WTC11 (cell line): ENCODE results near the gene FH. TPM values are rescaled to one million over a fixed set of nuclear protein-coding genes. Genes with fewer than 3 reads are reported as not detected.
A peak's percentile ranks its signal among the peaks of the same experiment; 100 is the strongest.

ENCODE experiments used
- ATAC-seq: fragments of 200-7000 bp; cut with Tn5 transposase; 2 replicates; pipeline ENCODE4 v1.10.0; 2021; ENCODE audit warnings: mild to moderate bottlenecking, moderate library complexity
- CTCF ChIA-PET: fragments of 300-600 bp; sonication (Branson Sonifier 250); formaldehyde crosslinking; loops from one replicate; lab custom pipeline; 2021; ENCODE audit warnings: antibody characterized with exemption; lab: Charles Lee
- POLR2A ChIA-PET: fragments of 350-600 bp; sonication (Branson Sonifier 250); formaldehyde crosslinking; loops from one replicate; lab custom pipeline; 2021; ENCODE audit warnings: antibody characterized with exemption; lab: Charles Lee
- DNase-seq: peaks from one replicate; pipeline ENCODE4 v3.0.0; 2021; ENCODE audit warnings: low spot score
- H3K27ac Mint-ChIP-seq: 2 replicates; pipeline ENCODE4 v1.8.0; 2021; ENCODE audit warnings: mixed read lengths
- H3K27me3 Mint-ChIP-seq: 2 replicates; pipeline ENCODE4 v1.8.0; 2021; ENCODE audit warnings: low read depth, mild to moderate bottlenecking, moderate library complexity, mixed read lengths
- H3K36me3 Mint-ChIP-seq: 2 replicates; pipeline ENCODE4 v1.8.0; 2021; ENCODE audit warnings: mixed read lengths
- H3K4me1 Mint-ChIP-seq: 2 replicates; pipeline ENCODE4 v1.8.0; 2022; ENCODE audit warnings: mixed read lengths
- H3K4me3 Mint-ChIP-seq: 2 replicates; pipeline ENCODE4 v1.8.0; 2021; ENCODE audit warnings: mild to moderate bottlenecking, moderate library complexity, mixed read lengths
- H3K9me3 Mint-ChIP-seq: 2 replicates; pipeline ENCODE4 v1.8.0; 2021; ENCODE audit warnings: mixed read lengths
- CBFB ChIP-seq: sonication (generic); formaldehyde crosslinking; IDR thresholded peaks from 2 replicates; pipeline ENCODE4 v1.8.1; 2022; ENCODE audit warnings: mild to moderate bottlenecking, low read depth, missing genetic modification reagents
- FOXK1 ChIP-seq: sonication (generic); formaldehyde crosslinking; IDR thresholded peaks from 2 replicates; pipeline ENCODE4 v1.8.0; 2022; ENCODE audit warnings: mild to moderate bottlenecking, moderate library complexity, missing genetic modification reagents
- OVOL2 ChIP-seq: fragments of 250-450 bp; sonication (Bioruptor Pico); IDR thresholded peaks from 2 replicates; pipeline ENCODE4 v1.9.0; 2021; ENCODE audit warnings: mild to moderate bottlenecking, borderline replicate concordance
- TP53 ChIP-seq: sonication (generic); formaldehyde crosslinking; IDR thresholded peaks from 2 replicates; pipeline ENCODE4 v1.8.1; 2023; ENCODE audit warnings: mild to moderate bottlenecking, missing genetic modification reagents
- ZNF423 ChIP-seq: fragments of 250-450 bp; sonication (Bioruptor Pico); IDR thresholded peaks from 2 replicates; pipeline ENCODE4 v2.1.2; 2022; ENCODE audit warnings: mild to moderate bottlenecking, moderate library complexity
- total RNA-seq: library from RNA; stranded (reverse); gene quantifications from 3 replicates; pipeline ENCODE4 v1.2.3, GENCODE V29; 2021
- TF ChIP-seq, protein P1 (sequence below): fragments of 250-450 bp; sonication (Bioruptor Pico); conservative IDR thresholded peaks from 2 replicates; pipeline ENCODE4 v1.9.0; 2021; ENCODE audit warnings: mild to moderate bottlenecking
- TF ChIP-seq, protein P2 (sequence below): sonication (generic); formaldehyde crosslinking; IDR thresholded peaks from 2 replicates; pipeline ENCODE4 v1.8.0; 2022; ENCODE audit warnings: mild to moderate bottlenecking, missing genetic modification reagents
- TF ChIP-seq, protein P3 (sequence below): fragments of 200-600 bp; IDR thresholded peaks from 2 replicates; pipeline ENCODE4 v1.8.0; 2022; ENCODE audit warnings: antibody characterized with exemption
- TF ChIP-seq, protein P4 (sequence below): sonication (generic); formaldehyde crosslinking; IDR thresholded peaks from 2 replicates; pipeline ENCODE4 v1.8.0; 2022; ENCODE audit warnings: mild to moderate bottlenecking, missing genetic modification reagents
- TF ChIP-seq, protein P5 (sequence below): sonication (generic); formaldehyde crosslinking; IDR thresholded peaks from 2 replicates; pipeline ENCODE4 v1.8.1; 2023; ENCODE audit warnings: mild to moderate bottlenecking, missing genetic modification reagents, moderate library complexity
- TF ChIP-seq, protein P6 (sequence below): sonication (generic); formaldehyde crosslinking; IDR thresholded peaks from 2 replicates; pipeline ENCODE4 v1.8.1; 2023; ENCODE audit warnings: mild to moderate bottlenecking, missing genetic modification reagents
- TF ChIP-seq, protein P7 (sequence below): sonication (generic); formaldehyde crosslinking; IDR thresholded peaks from 2 replicates; pipeline ENCODE4 v1.8.0; 2022; ENCODE audit warnings: missing genetic modification reagents
- TF ChIP-seq, protein P8 (sequence below): fragments of 250-450 bp; sonication (Bioruptor Pico); IDR thresholded peaks from 2 replicates; pipeline ENCODE4 v1.9.0; 2021; ENCODE audit warnings: mild to moderate bottlenecking

FH gene
- total RNA-seq, 1 experiment from 2014 or later = 77.4 TPM

DNA sequence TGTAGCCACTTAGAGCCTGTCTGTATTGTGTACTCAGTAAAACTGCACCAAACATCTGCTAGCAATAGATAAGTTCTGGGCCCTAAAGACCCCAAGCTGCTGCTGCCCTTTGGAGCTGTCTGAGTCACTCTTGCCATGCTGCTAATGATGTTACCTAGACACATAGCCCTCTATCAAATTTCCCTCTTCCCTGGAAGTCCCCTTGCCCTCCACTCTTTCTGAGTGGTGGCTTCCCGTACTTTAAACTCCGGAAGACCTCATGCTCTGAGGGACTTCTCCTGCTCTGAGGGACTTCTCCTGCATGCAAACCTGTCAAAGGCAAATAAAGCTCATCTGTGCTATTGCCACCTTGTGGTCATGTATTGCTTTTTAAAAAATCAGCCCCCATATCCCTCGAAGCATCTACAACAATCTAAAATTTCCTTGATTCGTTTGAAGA, 34.0 kb downstream of the FH start:
- H3K36me3 Mint-ChIP-seq = no peaks in the 10 kb centered on the region
- H3K9me3 Mint-ChIP-seq = peaks cover 15% of the 10 kb centered on the region
- no peak overlapping the region for H3K27ac Mint-ChIP-seq
- ATAC-seq (peak; percentile 60), DNase-seq (no peak)
- POLR2A ChIA-PET = interaction anchor here (0.6 kb wide), 1 partner anchor 551 kb away, joined by 5 read pairs; no protein-coding TSS in a partner anchor
- H3K4me3 Mint-ChIP-seq = no peak overlapping the region
- H3K4me1 Mint-ChIP-seq = no peaks in the 10 kb centered on the region; the same call in 1 of the 2 replicates
- TF ChIP-seq ZNF423 (no peak), OVOL2 (CRISPR knock-in tag) (no peak)
- TF ChIP-seq, protein P1, sequence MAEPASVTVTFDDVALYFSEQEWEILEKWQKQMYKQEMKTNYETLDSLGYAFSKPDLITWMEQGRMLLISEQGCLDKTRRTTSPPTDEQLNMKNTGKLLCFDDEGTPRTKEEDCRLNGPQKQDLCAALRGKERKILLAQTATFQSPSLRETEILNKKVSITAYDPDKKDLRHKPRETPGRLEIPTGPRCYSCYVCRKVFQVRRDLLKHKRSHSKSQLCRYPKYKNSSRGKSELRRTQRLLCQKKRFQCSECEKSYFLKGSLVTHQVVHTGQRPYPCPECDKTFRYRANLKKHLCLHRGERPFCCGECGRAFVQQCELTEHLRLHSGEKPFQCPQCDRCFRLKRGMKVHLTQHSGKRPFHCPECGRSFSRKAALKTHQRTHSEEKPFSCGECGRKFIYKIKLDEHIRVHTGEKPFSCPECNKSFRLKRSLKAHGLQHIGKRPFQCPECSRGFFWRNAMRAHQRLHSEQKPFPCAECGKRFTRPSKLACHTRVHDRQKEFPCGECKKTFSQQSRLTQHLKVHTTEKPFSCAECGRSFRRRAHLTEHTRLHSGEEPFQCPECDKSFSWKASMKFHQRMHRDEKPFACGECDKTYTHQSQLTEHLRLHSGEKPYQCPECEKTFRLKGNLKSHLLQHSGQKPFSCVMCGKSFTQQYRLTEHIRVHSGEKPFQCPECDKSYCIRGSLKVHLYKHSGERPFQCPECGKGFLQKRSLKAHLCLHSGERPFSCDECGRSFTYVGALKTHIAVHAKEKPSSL = peak; percentile 87
- TF ChIP-seq, protein P2, sequence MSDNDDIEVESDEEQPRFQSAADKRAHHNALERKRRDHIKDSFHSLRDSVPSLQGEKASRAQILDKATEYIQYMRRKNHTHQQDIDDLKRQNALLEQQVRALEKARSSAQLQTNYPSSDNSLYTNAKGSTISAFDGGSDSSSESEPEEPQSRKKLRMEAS (CRISPR knock-in tag) = 0 out of 2 replicates have a peak, but pooled peaks have one; percentile 24
- TF ChIP-seq, protein P3, sequence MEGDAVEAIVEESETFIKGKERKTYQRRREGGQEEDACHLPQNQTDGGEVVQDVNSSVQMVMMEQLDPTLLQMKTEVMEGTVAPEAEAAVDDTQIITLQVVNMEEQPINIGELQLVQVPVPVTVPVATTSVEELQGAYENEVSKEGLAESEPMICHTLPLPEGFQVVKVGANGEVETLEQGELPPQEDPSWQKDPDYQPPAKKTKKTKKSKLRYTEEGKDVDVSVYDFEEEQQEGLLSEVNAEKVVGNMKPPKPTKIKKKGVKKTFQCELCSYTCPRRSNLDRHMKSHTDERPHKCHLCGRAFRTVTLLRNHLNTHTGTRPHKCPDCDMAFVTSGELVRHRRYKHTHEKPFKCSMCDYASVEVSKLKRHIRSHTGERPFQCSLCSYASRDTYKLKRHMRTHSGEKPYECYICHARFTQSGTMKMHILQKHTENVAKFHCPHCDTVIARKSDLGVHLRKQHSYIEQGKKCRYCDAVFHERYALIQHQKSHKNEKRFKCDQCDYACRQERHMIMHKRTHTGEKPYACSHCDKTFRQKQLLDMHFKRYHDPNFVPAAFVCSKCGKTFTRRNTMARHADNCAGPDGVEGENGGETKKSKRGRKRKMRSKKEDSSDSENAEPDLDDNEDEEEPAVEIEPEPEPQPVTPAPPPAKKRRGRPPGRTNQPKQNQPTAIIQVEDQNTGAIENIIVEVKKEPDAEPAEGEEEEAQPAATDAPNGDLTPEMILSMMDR = peak; percentile 47
- CTCF ChIA-PET = interaction anchor here (0.8 to 2.9 kb wide), 7 partner anchors 13 to 754 kb away, joined by 3 to 25 read pairs (median 4); no protein-coding TSS in a partner anchor
- no peaks in the 10 kb centered on the region; the same call in 1 of the 2 replicates for H3K27me3 Mint-ChIP-seq

DNA sequence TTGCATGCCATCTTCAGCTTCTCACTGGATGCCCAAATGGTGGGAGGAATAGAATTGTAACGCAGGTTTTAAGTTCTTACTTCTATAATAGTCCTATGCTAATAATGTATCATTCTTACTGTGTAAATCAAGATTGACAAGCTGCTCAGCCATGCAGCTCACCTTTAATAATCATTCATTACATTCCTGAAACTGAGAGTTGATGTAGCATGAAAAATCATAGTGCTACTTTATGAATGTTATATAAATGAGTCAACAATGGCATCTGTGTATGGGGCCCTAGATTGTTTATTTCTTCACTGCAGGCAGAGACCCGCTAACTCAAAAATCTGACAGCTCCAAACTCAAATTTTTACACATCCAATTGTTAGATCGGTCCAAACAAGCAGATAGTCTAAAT, 34.4 kb downstream of the FH start:
- no peak overlapping the region for H3K27ac Mint-ChIP-seq
- ATAC-seq (no peak), DNase-seq (no peak)
- H3K4me1 Mint-ChIP-seq = no peaks in the 10 kb centered on the region; the same call in 1 of the 2 replicates
- ChIA-PET POLR2A (interaction anchor here (0.6 kb wide), 1 partner anchor 551 kb away, joined by 5 read pairs; no protein-coding TSS in a partner anchor), CTCF (interaction anchor here (0.9 to 2.9 kb wide), 6 partner anchors 14 to 598 kb away, joined by 3 to 25 read pairs (median 4); no protein-coding TSS in a partner anchor)
- no peaks in the 10 kb centered on the region for H3K36me3 Mint-ChIP-seq
- H3K9me3 Mint-ChIP-seq = peaks cover 17% of the 10 kb centered on the region
- no peak overlapping the region for H3K4me3 Mint-ChIP-seq
- H3K27me3 Mint-ChIP-seq = no peaks in the 10 kb centered on the region; the same call in 1 of the 2 replicates
- TF ChIP-seq, protein P4, sequence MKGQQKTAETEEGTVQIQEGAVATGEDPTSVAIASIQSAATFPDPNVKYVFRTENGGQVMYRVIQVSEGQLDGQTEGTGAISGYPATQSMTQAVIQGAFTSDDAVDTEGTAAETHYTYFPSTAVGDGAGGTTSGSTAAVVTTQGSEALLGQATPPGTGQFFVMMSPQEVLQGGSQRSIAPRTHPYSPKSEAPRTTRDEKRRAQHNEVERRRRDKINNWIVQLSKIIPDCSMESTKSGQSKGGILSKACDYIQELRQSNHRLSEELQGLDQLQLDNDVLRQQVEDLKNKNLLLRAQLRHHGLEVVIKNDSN (CRISPR knock-in tag) = no peak
- TF ChIP-seq, protein P5, sequence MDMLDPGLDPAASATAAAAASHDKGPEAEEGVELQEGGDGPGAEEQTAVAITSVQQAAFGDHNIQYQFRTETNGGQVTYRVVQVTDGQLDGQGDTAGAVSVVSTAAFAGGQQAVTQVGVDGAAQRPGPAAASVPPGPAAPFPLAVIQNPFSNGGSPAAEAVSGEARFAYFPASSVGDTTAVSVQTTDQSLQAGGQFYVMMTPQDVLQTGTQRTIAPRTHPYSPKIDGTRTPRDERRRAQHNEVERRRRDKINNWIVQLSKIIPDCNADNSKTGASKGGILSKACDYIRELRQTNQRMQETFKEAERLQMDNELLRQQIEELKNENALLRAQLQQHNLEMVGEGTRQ (CRISPR knock-in tag) = no peak
- TF ChIP-seq, protein P6, sequence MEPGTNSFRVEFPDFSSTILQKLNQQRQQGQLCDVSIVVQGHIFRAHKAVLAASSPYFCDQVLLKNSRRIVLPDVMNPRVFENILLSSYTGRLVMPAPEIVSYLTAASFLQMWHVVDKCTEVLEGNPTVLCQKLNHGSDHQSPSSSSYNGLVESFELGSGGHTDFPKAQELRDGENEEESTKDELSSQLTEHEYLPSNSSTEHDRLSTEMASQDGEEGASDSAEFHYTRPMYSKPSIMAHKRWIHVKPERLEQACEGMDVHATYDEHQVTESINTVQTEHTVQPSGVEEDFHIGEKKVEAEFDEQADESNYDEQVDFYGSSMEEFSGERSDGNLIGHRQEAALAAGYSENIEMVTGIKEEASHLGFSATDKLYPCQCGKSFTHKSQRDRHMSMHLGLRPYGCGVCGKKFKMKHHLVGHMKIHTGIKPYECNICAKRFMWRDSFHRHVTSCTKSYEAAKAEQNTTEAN = no peak
- TF ChIP-seq CBFB (CRISPR knock-in tag) = no peak
- no peak for TF ChIP-seq FOXK1 (CRISPR knock-in tag)

DNA sequence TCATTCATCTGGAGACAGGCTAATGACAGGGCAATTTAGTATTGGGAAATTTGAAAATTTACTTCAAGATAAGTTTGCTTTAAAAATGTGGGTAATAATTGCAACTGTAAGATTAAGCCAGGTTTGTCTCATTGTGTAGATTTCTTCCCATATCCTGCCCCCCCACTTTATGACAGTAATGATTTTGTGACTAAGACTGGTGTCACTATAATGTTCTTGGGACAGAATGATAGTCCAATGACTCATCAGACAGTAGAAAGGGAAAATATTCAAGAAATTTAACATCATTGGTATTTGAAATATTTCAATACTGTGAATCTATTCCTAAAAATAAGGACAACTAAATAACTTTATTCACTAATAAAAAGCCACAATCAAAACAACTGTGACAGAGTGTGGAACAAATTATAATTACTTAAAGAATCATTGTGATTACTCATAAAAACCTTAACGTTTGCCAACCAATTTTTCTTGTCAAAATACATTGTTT, 36.7 kb downstream of the FH start:
- no peaks in the 10 kb centered on the region; the same call in 1 of the 2 replicates for H3K4me1 Mint-ChIP-seq
- CTCF ChIA-PET = interaction anchor here (1.0 kb wide), 1 partner anchor 595 kb away, joined by 3 read pairs; no protein-coding TSS in a partner anchor
- DNase-seq (no peak), ATAC-seq (no peak)
- H3K4me3 Mint-ChIP-seq = no peak overlapping the region
- no peak overlapping the region for H3K27ac Mint-ChIP-seq
- H3K27me3 Mint-ChIP-seq = no peaks in the 10 kb centered on the region; the same call in 1 of the 2 replicates
- POLR2A ChIA-PET = no interaction called here
- H3K9me3 Mint-ChIP-seq = peaks cover 17% of the 10 kb centered on the region
- H3K36me3 Mint-ChIP-seq = no peaks in the 10 kb centered on the region
- no peak for TF ChIP-seq ZNF423
- TF ChIP-seq, protein P7, sequence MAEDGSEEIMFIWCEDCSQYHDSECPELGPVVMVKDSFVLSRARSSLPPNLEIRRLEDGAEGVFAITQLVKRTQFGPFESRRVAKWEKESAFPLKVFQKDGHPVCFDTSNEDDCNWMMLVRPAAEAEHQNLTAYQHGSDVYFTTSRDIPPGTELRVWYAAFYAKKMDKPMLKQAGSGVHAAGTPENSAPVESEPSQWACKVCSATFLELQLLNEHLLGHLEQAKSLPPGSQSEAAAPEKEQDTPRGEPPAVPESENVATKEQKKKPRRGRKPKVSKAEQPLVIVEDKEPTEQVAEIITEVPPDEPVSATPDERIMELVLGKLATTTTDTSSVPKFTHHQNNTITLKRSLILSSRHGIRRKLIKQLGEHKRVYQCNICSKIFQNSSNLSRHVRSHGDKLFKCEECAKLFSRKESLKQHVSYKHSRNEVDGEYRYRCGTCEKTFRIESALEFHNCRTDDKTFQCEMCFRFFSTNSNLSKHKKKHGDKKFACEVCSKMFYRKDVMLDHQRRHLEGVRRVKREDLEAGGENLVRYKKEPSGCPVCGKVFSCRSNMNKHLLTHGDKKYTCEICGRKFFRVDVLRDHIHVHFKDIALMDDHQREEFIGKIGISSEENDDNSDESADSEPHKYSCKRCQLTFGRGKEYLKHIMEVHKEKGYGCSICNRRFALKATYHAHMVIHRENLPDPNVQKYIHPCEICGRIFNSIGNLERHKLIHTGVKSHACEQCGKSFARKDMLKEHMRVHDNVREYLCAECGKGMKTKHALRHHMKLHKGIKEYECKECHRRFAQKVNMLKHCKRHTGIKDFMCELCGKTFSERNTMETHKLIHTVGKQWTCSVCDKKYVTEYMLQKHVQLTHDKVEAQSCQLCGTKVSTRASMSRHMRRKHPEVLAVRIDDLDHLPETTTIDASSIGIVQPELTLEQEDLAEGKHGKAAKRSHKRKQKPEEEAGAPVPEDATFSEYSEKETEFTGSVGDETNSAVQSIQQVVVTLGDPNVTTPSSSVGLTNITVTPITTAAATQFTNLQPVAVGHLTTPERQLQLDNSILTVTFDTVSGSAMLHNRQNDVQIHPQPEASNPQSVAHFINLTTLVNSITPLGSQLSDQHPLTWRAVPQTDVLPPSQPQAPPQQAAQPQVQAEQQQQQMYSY = no peak
- TF ChIP-seq TP53 = no peak
- TF ChIP-seq, protein P8, sequence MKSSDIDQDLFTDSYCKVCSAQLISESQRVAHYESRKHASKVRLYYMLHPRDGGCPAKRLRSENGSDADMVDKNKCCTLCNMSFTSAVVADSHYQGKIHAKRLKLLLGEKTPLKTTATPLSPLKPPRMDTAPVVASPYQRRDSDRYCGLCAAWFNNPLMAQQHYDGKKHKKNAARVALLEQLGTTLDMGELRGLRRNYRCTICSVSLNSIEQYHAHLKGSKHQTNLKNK (CRISPR knock-in tag) = no peak
